Measurements from ENCODE around the gene PCSK7.
"Not testable (repeated sequence)": the region's sequence is repeated elsewhere in the genome, so short reads cannot be mapped to it uniquely, and the experiment has no call there.

Gene PCSK7, protein sequence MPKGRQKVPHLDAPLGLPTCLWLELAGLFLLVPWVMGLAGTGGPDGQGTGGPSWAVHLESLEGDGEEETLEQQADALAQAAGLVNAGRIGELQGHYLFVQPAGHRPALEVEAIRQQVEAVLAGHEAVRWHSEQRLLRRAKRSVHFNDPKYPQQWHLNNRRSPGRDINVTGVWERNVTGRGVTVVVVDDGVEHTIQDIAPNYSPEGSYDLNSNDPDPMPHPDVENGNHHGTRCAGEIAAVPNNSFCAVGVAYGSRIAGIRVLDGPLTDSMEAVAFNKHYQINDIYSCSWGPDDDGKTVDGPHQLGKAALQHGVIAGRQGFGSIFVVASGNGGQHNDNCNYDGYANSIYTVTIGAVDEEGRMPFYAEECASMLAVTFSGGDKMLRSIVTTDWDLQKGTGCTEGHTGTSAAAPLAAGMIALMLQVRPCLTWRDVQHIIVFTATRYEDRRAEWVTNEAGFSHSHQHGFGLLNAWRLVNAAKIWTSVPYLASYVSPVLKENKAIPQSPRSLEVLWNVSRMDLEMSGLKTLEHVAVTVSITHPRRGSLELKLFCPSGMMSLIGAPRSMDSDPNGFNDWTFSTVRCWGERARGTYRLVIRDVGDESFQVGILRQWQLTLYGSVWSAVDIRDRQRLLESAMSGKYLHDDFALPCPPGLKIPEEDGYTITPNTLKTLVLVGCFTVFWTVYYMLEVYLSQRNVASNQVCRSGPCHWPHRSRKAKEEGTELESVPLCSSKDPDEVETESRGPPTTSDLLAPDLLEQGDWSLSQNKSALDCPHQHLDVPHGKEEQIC

DNA sequence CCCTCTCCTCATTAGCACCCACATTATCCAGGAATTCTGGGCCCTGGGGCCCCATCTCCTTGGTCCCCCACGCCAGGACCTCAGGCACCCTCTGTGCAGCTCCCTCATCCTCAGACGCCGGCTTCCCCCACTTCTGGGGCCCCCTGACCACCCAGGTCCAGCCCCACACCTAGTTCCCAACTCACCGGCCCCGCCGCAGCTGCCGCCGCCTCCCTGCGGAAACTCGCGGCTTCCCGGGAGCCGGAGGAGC, at the start of gene PCSK7:
Gene PCSK7 (minus strand): TSS at position 232 of the 250 bp plus-strand sequence. CDS start 2,229 bp downstream, outside the sequence.
- no peak for DNase-seq

DNA sequence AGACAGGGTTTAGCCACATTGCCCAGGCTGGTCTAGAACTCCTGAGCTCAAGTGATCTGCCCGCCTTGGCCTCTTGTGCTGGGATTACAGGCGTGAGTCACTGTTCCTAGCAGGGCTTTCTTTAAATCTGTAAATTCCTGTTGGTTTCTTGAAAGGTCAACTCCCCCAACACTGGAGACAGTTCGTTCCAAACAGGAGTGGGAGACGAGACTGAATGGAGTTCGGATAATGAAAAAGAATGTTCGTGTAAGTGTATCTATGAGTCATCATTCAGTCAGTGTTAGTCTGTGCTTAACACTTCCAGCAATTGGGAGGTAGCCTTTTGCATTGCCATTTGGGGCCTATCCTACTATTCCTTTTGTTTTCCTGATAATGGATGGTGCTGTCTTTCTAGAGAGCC, 49.3 kb upstream of the PCSK7 start:
- no peak for DNase-seq

DNA sequence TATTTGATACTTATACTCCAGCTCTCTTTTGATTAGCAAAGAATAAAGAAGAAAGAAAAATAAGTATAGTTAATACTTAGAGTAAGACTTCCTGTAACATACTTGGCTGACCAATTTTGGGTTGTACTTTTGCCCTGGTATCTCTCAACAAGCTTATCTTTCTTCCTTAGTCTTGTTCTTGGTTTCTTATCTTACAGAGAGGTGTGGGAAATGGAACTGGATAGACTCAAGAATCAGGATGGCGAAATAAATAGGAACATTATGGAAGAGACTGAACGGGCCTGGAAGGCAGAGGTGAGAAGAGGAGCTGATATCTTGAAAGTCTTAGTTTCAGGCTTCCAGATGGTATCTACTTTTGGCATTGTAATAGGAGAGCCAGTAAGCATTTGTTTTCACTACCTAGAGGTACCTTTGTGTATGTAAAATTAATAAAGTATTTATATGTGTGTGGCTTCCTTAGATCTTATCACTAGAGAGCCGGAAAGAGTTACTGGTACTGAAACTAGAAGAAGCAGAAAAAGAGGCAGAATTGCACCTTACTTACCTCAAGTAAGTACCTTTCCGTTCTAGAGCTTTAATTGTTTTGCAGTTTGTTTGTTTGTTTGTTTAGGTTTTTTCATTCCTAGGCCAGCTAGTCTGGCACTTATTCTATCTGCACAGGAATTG, 48.0 kb upstream of the PCSK7 start:
- DNase-seq: peak; percentile 54

DNA sequence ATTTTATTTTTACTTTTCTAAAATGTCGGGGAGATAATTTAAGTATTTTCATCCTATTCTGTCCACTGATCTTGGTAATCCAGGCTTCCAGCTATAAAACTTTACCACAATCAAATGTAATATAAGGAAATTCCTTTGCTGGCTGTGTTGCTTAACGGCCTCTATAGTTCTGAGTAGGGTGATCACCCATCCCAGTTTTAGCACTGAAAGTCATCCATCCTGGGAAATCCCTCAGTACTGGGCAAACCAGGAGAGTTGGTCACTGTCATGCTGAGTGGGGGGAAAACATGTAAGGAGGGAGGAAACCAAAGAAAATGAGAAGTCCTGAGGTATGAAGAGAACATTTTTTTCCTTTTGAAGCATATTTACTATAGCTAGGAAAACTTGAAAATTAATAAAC, 46.5 kb upstream of the PCSK7 start:
- no peak for DNase-seq

DNA sequence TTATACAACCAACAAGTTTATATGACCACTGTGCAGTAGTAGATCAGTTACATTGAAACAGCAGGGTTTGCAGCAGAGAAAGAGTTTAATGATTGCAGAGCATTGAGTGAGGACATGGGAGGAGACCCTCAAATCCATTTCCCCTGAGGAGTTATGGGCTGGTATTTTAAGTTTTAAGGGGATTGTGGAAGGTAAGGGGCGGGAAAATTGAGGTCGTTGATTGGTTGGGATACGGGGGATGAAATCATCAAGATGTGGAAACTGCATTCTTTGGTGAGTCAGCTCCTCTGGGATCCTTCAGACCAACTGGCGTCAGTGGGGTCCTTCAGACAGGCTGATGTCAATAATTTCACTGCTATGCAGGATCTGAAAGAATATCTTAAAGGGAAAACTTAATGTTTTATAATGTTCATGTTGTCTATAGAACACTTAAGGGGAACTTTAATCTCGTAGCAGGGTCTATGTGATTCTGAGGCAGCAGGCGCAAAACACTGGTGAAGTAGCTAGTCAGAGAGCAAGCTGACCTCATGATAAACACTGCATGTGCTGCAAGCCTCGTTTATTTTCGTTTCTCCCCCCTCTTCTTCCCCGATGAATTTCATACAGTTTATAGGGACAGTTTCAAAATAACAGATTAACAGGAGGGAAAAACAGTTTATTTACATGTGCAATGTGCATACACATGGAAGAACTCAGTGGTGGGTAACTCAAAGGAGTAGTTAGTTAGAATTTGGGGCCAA, 41.8 kb upstream of the PCSK7 start:
- DNase-seq: no peak

DNA sequence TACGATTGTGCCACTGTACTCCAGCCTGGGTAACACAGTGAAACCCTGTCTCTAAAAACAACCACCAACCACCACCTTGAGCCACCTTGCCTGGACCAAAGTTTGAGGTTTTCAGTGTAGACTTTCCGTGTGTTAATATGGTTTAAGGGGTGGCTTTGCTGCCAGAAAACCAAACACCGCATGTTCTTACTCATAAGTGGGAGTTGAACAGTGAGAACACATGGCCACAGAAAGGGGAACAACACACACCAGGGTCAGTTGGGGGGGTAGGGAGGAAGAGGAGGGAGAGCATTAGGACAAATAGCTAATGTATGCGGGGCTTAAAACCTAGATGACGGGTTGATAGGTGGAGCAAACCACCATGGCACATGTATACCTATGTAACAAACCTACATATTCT, 40.3 kb upstream of the PCSK7 start:
- DNase-seq: not testable (repeated sequence)

DNA sequence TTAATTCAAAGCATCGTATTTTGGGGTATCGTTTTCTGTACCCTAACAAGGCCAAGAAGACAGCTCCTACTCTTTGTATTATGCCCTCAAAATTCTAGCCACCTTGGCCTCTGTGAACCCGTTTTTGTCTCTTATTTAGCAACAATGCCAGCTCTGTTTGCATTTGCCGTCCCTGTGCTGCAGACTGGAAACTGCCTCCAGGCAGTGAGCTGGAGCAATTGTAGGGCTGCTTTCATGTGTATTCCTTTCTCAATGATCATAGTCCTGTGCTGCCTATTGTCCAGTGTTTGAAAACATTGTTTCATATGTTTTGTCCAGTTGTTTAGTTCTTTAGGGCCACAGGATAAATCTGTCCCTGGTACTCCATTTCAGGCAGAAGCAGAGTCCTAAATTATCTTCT, 39.3 kb upstream of the PCSK7 start:
- no peak for DNase-seq

DNA sequence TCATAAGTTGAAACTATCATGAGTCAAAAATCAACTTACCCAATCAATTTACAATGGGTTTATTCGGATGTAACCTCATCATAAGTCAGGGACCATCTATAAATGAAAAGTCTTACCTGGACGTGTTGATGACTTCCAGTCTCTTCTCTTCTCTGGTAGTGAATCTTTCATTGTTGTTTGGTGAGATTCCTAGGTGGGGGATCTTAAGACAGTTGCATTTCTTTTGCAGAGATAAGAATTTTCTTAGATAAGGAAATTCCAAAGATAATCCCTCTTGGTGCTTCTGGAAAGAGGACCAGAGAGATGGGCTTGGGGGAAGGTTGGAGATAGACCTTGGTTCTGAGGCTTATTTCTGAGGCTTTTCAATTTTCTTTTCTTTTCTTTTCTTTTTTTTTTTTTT, 38.0 kb upstream of the PCSK7 start:
- DNase-seq: no peak

DNA sequence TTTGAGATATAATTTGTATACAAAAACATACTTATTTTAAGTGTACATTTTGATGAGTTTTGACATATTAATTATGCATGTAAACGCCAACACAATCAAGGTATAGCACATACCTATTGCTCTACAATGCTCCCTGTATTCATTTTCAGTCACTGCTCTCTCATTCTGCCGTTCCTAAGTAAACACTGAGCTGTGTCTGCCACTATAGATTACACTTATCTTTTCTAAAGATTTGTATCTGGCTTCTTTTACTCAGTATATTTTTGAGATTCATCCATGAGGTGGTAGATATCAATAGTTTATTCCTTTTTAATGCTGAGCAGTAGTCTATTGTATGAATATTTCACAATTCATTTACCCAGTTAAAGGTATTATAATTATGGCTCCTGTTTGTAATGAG, 33.9 kb upstream of the PCSK7 start:
- no peak for DNase-seq

DNA sequence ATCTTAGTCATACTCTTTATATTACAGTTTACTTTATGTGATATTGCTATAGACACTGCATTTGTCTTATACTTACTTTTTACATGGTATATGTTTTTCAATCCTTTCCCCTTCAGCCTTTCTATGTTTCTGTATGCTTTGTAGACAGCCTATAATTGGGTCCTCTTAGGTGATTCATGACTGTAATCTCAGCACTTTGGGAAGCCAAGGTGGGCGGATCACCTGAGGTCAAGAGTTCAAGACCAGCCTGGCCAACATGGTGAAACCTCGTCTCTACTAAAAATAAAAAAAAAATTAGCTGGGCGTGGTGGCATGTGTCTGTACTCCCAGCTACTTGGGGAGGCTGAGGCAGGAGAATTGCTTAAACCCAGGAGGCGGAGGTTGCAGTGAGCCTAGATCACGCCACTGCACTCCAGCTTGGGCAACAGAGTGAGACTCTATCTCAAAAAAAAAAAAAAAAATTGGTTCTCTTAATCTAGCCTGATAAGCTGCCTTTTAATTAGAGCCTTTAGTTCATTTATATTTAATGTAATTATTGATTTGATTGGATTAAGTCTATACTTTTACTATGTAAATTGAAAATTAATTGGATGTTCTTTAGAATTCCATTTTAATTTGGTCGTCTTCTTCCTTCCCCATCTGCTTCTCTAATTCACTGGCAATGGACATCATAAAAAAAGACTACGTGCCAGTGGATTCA, 32.9 kb upstream of the PCSK7 start:
- not testable (repeated sequence) for DNase-seq

DNA sequence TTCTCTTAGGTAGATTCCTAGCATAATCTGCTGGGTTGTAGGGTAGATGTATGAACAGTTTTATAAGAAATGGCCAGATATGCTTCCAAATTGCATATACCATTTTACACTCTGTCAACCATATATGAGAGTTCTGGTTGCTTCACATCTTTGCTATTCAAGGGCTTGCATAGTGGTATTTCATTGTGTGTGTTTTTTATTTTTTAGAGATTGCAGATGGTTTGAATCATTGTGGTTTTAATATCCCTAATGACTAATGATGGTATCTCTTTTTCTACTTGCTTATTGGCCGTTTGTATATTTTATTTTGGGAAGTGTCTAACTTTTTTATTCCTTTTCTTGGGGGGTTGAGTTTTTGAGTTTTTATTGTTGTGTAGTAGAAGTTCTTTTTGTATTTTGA, 27.5 kb upstream of the PCSK7 start:
- DNase-seq: no peak

DNA sequence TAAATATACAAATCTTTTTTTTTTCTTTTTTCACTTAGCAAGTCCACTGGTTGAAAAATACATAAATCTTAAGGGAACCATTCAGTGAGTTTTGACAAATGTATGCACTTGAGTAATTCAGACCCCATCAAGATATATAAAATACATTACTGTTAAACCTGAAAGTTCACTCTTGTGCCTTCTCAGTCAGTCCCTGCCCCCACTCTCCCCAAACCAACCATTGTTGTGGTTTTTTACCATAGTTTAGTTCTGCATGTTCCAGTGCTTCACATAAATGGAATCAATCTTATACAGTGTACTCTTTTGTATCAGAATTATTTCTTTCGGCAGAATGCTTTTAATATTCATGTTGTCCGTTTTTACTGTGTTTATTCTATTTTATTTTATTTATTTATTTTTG, 26.7 kb upstream of the PCSK7 start:
- DNase-seq: no peak

DNA sequence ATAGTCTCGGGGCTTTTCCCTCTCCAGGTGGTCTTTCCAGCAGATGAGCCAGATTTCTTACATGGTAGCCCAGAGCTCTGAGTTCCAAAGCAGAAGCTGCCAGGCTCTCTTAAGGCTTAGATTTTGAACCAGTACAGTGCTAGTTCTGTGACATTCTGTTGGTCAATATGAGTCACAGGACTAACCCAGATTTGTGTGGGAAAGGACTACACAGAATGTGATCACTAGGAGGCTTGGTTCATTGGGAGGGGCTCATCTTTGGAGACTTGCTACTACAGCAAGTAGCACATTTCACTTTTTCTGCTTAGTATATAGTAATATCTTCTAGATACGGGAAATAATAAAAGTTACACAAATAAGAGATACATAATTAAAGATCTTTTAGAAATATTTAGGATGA, 24.7 kb upstream of the PCSK7 start:
- no peak for DNase-seq

DNA sequence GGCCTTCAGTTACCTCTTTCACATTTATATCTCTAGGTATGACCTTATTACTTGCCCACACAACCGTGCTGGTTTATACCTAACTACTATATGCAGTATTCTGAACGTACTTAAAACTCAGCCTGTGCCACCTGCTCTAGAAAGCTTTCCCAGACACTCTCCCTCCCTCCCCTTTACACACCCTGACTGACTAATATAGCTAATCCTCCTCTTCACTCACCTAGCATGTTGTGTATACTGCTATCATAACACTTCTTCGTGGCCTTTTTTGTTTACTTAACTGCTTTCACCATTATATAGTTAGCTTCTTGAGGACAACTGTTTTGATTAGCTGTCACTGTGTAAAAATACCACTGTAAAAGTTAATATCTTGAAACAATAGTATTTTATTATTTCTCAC, 24.1 kb upstream of the PCSK7 start:
- DNase-seq: no peak

DNA sequence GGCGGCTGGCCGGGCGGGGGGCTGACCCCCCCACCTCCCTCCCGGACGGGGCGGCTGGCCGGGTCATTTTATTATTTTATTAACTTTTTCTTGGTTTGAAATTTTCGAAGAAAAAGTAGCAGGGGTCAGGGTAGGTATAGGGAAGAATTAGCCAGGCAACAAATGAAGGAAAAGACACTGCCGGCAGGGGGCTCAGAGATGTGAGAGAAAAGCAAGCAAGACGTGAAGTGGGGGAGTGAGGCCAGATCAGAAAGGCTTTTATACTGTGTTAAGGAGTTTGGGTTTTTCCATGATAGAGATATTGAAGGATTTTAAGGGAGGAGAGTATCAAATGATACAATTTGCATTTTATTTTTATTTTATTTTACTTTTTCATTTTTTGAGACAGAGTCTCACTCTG, 19.6 kb upstream of the PCSK7 start:
- DNase-seq: no peak

DNA sequence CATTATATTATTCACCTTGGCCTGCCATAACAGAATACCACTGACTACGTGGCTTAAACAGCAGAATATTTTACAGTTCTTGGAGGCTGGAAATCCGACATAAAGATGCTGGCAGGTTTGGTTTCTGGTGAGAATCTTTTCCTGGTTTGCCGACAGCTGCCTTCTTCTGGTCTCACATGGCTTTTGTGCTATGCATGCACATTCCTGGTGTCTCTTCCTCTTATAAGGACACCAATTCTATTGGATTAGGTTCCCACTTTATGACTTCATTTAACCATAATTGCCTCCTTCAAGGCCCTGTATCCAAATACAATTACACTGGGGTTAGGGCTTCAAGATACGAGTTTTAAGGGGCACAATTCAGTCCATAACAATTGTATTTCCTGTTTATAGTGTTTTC, 17.7 kb upstream of the PCSK7 start:
- no peak for DNase-seq

DNA sequence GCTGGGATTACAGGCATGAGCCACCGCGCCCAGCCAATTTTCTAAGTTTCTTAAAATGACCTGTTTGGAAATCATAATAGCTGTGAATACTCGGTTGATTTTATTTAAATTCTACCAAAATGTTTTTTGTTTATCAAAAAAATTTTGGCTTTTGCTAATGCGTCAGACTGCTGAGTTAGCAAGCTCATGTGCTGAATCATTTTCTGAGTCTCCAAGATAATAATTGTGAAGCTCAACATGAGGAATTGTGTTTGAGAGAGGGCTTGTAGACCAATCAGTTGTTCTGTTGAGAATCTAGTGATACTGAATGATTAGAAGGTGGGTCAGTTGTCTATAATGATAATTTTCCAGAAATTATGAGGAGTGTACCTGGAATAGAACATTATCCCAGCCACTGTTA, 16.5 kb upstream of the PCSK7 start:
- no peak for DNase-seq

DNA sequence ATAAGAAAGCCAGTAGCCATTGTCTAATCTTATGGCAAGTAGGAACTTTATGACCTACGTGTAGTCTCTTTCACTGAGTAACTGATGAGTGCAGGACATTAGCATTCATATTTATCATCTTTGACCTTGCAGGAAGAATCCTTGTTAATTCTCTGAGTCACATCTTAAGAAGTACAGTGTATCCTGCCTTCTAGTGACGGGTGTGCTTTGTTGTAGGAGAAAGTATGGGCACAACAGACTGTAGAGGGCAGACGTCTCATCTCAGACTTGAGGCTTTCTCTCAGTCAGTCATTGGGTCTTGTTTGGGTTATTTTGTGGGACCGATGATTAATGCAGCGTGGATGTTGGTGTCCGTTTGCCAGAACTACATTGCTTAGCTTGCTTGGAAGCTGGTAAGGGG, 7.4 kb upstream of the PCSK7 start:
- no peak for DNase-seq

DNA sequence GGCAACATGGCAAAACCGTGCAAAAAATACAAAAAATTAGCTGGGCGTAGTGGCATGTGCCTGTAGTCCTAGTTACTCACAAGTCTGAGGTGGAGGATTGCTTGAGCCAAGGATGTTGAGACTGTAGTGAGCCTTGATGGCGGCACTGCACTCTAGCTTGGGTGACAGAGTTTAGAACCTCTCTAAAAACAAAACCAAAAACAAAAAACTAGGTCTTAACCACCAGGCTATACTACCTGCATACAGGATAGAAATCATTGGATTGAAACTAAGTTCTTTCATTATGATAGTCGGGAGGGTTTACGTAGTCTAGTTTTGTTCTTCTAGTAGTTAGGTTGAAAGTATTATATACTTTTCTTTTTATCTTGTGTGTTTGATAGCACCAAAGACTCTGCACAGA, 6.3 kb upstream of the PCSK7 start:
- no peak for DNase-seq

DNA sequence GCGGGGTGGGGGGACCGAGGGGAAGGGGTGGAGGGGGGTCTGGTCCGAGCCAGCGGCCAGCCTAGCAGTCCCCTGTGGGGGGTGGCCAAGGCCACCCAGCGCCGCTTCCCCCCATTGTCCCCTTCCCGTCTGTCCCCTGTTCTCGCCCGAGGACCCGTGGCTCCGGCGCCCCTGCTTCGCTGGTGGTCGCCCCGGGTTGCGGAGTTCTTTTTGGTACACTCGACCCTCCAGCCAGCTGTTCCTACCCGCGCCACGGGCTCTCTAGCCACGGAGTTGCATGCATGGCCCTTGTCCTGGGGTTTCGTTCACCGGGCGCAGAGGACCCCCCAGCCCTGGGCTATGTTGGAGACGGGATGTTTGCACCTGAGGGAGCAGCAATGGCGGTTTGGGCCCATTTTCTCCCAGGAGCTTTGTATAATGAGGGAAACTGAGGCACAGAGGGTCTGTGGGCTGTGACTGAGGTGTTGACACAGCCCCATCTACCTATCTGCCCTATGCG, 1.1 kb upstream of the PCSK7 start:
- no peak for DNase-seq

DNA sequence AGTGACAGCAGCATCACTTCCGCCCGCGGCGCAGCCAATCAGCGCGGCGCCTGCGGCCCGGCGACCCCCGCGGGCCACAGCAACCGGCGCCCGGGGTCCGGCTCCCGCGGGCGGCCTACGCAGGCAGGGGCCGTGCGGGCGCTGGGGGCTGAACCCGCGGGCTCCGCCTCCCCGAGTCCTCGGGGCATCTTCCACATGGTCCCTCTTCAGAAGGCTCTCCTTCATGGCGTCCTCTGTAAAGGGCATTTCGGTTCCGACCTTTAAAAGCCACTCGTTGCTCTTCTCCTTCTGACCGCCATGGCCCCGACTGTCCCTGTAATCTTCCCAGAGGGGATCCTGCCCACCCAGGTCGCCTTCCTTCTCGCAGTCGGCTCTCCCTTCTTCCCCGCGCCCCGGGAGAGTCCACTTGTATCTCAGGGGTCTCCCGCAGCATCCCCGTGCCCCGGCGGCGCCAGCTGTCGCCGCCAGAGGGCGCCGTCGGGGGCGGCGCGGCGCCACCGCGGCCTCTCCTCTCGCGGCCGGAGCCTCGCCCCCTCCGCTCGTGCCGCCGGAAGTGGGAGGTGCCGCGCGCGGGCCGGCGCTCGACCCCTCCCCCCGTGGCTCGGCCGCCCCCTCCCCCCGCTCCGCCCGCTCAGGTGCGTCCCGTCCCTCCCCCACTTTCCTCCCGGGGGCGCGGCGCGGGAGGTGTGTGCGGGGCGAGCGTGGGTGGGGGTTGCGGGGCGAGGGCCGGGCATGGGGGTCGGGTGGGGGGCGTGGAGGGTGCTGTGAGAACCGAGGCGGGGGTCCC, 412 bp upstream of the PCSK7 start, which contains the start of gene RNF214:
Gene RNF214 (plus strand): TSS at position 580 of the 787 bp plus-strand sequence. CDS start 1,602 bp downstream, outside the sequence.
- peak; percentile 69 for DNase-seq
